Thyroid gland (tissue), 4 donors: ENCODE results near the gene WNT9A.

Experiments
- CTCF ChIP-seq, 6 experiments: fragments of 200-600 bp in 3 of 6; fragments of 450-650 bp in 3 of 6; sonication (generic) in 3 of 6; IDR thresholded peaks; one replicate each; pipeline ENCODE4 v1.5.1; 2016 to 2019; ENCODE audit warnings: antibody characterized with exemption in 6 of 6, mild to moderate bottlenecking in 2 of 6, inconsistent platforms in 1 of 6, moderate library complexity in 1 of 6
- POLR2A ChIP-seq, 2 donors: fragments of 450-650 bp; IDR thresholded peaks; one replicate each; pipeline ENCODE4 v1.6.1; 2017; ENCODE audit warnings: antibody characterized with exemption in 2 of 2, mild to moderate bottlenecking in 2 of 2, moderate library complexity in 1 of 2

GRCh38 chr1:227947386-227947675, 401 bp downstream of the WNT9A start:
- TF ChIP-seq CTCF (IDR thresholded peaks at IDR 0.05), result no peak
- no peak for TF ChIP-seq POLR2A (IDR thresholded peaks at IDR 0.05)
